ENCODE results near the gene RPL29.
A peak's percentile ranks its signal among the peaks of the same experiment; 100 is the strongest.

The RPL29 gene

DNA sequence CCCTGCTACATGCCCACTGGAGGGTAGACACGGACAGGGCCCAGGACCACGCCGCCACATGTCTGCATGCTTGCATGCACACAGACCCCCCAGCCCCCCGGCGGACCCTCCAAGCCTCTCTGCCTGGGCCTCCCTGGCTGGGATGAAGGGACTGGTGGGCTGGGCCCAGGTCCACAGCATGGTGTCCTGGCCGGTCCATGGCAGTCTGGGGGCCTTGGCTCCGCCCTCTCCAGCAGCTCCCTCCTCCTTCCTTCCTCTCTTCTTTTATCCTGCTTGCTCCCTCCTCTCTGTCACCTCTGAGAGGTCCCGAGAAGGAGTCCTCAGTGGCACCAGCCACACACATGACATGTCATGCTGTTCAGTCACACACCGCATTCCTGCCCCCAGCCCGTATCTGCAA lies 36.2 kb upstream of the RPL29 start:
- no peak for DNase-seq (ENCODE audit: low spot score)
- H2BK120ac ChIP-seq (ENCODE audit: low read depth, low read length): no peak overlapping the region
- no peak overlapping the region for H3K4me3 ChIP-seq (ENCODE audit: low read length in 2 of 2)
- peak overlapping the region; percentile 24 for H2BK15ac ChIP-seq (ENCODE audit: low read length)
- peak overlapping the region; percentile 66 for H4K8ac ChIP-seq (ENCODE audit: low read depth, low read length)
- no peaks in the 10 kb centered on the region for H3K9me3 ChIP-seq (replicated peaks in 1 of 2; ENCODE audit: control insufficient read depth in 2 of 2, insufficient read depth in 1 of 2, low read depth in 1 of 2, low read length in 2 of 2)
- no peak overlapping the region for H3K9ac ChIP-seq (ENCODE audit: low read depth, low read length, poor library complexity)
- H2AK5ac ChIP-seq (ENCODE audit: low read depth, low read length): peak overlapping the region; percentile 40
- H3K4me2 ChIP-seq (ENCODE audit: insufficient read depth, low read length, poor library complexity, severe bottlenecking): no peak overlapping the region
- H2BK5ac ChIP-seq (ENCODE audit: low read length): peak overlapping the region; percentile 7
- H3K14ac ChIP-seq (ENCODE audit: low read length): peak overlapping the region; percentile 86
- no peak overlapping the region for H3K4ac ChIP-seq (ENCODE audit: low read length)
- peak overlapping the region; percentile 64 for H4K91ac ChIP-seq (ENCODE audit: low read depth, low read length, poor library complexity)
- no peaks in the 10 kb centered on the region for H3K36me3 ChIP-seq (replicated peaks in 1 of 2; ENCODE audit: control insufficient read depth in 2 of 2, insufficient read depth in 2 of 2, low read length in 2 of 2)
- peak overlapping the region; percentile 6 for H3K18ac ChIP-seq (ENCODE audit: low read length)
- peak overlapping the region; percentile 40 for H3K23ac ChIP-seq (ENCODE audit: low read depth, low read length, poor library complexity)
- no peak overlapping the region for H3K27ac ChIP-seq (replicated peaks; ENCODE audit: low read length)
- peak overlapping the region; percentile 65 for H2BK12ac ChIP-seq (ENCODE audit: low read length)
- H3K79me1 ChIP-seq (ENCODE audit: low read depth, low read length): no peaks in the 10 kb centered on the region
- peaks cover 0 to 34% (median 0%) of the 10 kb centered on the region in 3 experiments for H3K27me3 ChIP-seq (ENCODE audit: control insufficient read depth in 3 of 3, insufficient read depth in 3 of 3, low read depth in 1 of 3, low read length in 3 of 3)
- H2AFZ ChIP-seq (ENCODE audit: low read length): no peak overlapping the region
- H3K4me1 ChIP-seq (ENCODE audit: control insufficient read depth in 2 of 2, insufficient read depth in 1 of 2, low read depth in 1 of 2, low read length in 2 of 2): peaks cover 0 to 6% of the 10 kb centered on the region in 2 donors
- WGBS, 2 donors (ENCODE audit: extremely low coverage in 2 of 2, insufficient read length in 2 of 2, insufficient replicate concordance in 1 of 2): no CpG with 5 or more reads among the region's 10 CpGs

DNA sequence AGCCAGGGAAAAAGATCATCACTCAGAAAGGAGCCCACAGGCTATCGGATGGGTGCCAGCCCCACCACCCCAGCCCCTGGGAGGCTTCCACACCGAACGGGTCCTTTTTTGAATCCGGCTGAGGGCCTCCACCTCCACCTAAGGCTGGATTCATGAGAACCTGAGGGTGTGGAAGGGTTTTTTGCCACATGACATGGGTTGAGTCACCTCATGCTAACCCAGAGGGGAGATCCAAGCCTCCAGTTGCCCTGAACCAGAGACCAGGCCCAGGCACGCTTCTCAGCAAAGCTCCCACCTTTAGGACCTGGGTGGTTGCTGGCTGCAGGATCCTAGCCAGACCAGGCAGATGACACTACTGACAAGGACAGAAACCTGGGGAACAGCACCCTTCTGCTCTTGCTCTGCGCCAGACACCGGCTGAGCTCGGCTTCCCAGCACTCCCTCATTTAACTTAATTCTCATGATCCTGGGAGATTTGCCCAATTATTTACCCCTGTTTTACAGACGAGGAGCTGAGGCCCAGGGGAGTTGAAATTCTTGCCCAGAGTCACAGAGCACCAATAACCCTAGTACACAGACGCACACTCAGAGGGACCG lies 35.1 kb upstream of the RPL29 start:
- no peak overlapping the region for H4K8ac ChIP-seq (ENCODE audit: low read depth, low read length)
- H3K14ac ChIP-seq (ENCODE audit: low read length): no peak overlapping the region
- H4K91ac ChIP-seq (ENCODE audit: low read depth, low read length, poor library complexity): no peak overlapping the region
- no peak overlapping the region for H2AFZ ChIP-seq (ENCODE audit: low read length)
- no peak overlapping the region for H2BK120ac ChIP-seq (ENCODE audit: low read depth, low read length)
- no peaks in the 10 kb centered on the region for H3K79me1 ChIP-seq (ENCODE audit: low read depth, low read length)
- H3K4me3 ChIP-seq (ENCODE audit: low read length in 2 of 2): no peak overlapping the region
- WGBS, 2 donors (ENCODE audit: extremely low coverage in 2 of 2, insufficient read length in 2 of 2, insufficient replicate concordance in 1 of 2): no CpG with 5 or more reads among the region's 11 CpGs
- H2AK5ac ChIP-seq (ENCODE audit: low read depth, low read length): no peak overlapping the region
- no peak overlapping the region for H2BK15ac ChIP-seq (ENCODE audit: low read length)
- no peak overlapping the region for H3K23ac ChIP-seq (ENCODE audit: low read depth, low read length, poor library complexity)
- H2BK5ac ChIP-seq (ENCODE audit: low read length): no peak overlapping the region
- H3K4me1 ChIP-seq (ENCODE audit: control insufficient read depth in 2 of 2, insufficient read depth in 1 of 2, low read depth in 1 of 2, low read length in 2 of 2): peaks cover 3 to 12% of the 10 kb centered on the region in 2 donors
- no peaks in the 10 kb centered on the region for H3K36me3 ChIP-seq (replicated peaks in 1 of 2; ENCODE audit: control insufficient read depth in 2 of 2, insufficient read depth in 2 of 2, low read length in 2 of 2)
- H2BK12ac ChIP-seq (ENCODE audit: low read length): no peak overlapping the region
- H3K4ac ChIP-seq (ENCODE audit: low read length): no peak overlapping the region
- no peak overlapping the region for H3K4me2 ChIP-seq (ENCODE audit: insufficient read depth, low read length, poor library complexity, severe bottlenecking)
- H3K27ac ChIP-seq (replicated peaks; ENCODE audit: low read length): no peak overlapping the region
- no peaks in the 10 kb centered on the region for H3K9me3 ChIP-seq (replicated peaks in 1 of 2; ENCODE audit: control insufficient read depth in 2 of 2, insufficient read depth in 1 of 2, low read depth in 1 of 2, low read length in 2 of 2)
- H3K27me3 ChIP-seq (ENCODE audit: control insufficient read depth in 3 of 3, insufficient read depth in 3 of 3, low read depth in 1 of 3, low read length in 3 of 3): peaks cover 0 to 23% (median 0%) of the 10 kb centered on the region in 3 experiments
- no peak for DNase-seq (ENCODE audit: low spot score)
- H3K18ac ChIP-seq (ENCODE audit: low read length): no peak overlapping the region
- H3K9ac ChIP-seq (ENCODE audit: low read depth, low read length, poor library complexity): no peak overlapping the region

DNA sequence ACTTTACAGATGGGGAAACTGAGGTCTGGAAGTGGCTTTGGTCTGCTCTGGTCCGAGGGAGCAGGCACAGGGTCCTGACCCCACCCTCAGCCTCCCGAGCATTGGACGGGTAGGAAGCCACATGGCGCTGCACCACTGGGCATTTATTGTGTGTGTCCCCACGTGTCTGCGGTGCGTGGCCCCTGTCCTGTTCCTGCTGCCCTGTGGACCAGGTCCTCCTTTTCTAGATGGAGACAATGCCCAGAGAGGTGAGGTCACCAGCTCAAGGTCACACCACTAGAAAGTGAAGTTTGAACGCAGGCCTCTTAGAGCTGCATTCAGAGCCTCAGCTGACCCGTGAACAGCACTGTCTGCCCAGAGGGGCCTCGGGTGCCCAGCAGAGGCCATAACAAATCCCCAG lies 33.8 kb upstream of the RPL29 start:
- Histone ChIP-seq H3K4me2 (ENCODE audit: insufficient read depth, low read length, poor library complexity, severe bottlenecking) (no peak overlapping the region), H3K27me3 (ENCODE audit: control insufficient read depth in 3 of 3, insufficient read depth in 3 of 3, low read depth in 1 of 3, low read length in 3 of 3) (peaks cover 0 to 13% (median 0%) of the 10 kb centered on the region in 3 experiments)
- WGBS, 2 donors (ENCODE audit: extremely low coverage in 2 of 2, insufficient read length in 2 of 2, insufficient replicate concordance in 1 of 2): no CpG with 5 or more reads among the region's 10 CpGs

DNA sequence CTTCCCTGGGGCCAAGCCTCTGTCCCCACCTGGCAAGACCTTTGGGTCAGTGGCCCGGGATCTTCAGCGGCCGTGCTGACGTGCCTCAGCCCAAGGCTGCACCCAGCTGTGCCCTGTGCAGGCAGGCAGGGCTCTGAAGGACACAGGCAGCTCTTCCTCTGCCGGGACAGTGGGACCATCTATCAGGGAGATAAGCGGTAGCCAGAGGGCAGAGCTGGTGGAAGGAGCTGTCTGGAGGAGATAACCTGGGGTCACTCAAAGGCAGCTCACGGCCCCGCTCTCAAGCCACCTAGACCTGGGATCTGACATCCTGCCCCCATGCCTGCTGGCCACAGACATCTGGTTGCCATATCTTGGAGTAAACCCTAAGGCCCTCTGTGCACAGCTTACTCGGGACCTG lies 33.4 kb upstream of the RPL29 start:
- Histone ChIP-seq H2AK5ac (ENCODE audit: low read depth, low read length) (peak overlapping the region; percentile 95), H2BK12ac (ENCODE audit: low read length) (peak overlapping the region; percentile 93), H3K4me3 (ENCODE audit: low read length in 2 of 2) (no peak overlapping the region), H3K79me1 (ENCODE audit: low read depth, low read length) (no peaks in the 10 kb centered on the region), H3K27me3 (ENCODE audit: control insufficient read depth in 3 of 3, insufficient read depth in 3 of 3, low read depth in 1 of 3, low read length in 3 of 3) (peaks cover 0 to 12% (median 0%) of the 10 kb centered on the region in 3 experiments), H3K4me1 (ENCODE audit: control insufficient read depth in 2 of 2, insufficient read depth in 1 of 2, low read depth in 1 of 2, low read length in 2 of 2) (peaks cover 15 to 24% of the 10 kb centered on the region in 2 donors), H3K18ac (ENCODE audit: low read length) (peak overlapping the region; percentile 38), H3K23ac (ENCODE audit: low read depth, low read length, poor library complexity) (no peak overlapping the region), H3K4ac (ENCODE audit: low read length) (no peak overlapping the region), H2AFZ (ENCODE audit: low read length) (no peak overlapping the region), H3K4me2 (ENCODE audit: insufficient read depth, low read length, poor library complexity, severe bottlenecking) (no peak overlapping the region), H3K9ac (ENCODE audit: low read depth, low read length, poor library complexity) (no peak overlapping the region), H3K14ac (ENCODE audit: low read length) (no peak overlapping the region), H2BK5ac (ENCODE audit: low read length) (no peak overlapping the region), H4K8ac (ENCODE audit: low read depth, low read length) (no peak overlapping the region), H3K9me3 (replicated peaks in 1 of 2; ENCODE audit: control insufficient read depth in 2 of 2, insufficient read depth in 1 of 2, low read depth in 1 of 2, low read length in 2 of 2) (no peaks in the 10 kb centered on the region), H3K36me3 (replicated peaks in 1 of 2; ENCODE audit: control insufficient read depth in 2 of 2, insufficient read depth in 2 of 2, low read length in 2 of 2) (no peaks in the 10 kb centered on the region), H2BK120ac (ENCODE audit: low read depth, low read length) (peak overlapping the region; percentile 23), H3K27ac (replicated peaks; ENCODE audit: low read length) (no peak overlapping the region), H2BK15ac (ENCODE audit: low read length) (peak overlapping the region; percentile 82), H4K91ac (ENCODE audit: low read depth, low read length, poor library complexity) (no peak overlapping the region)
- DNase-seq (ENCODE audit: low spot score): no peak
- no CpG with 5 or more reads among the region's 9 CpGs for WGBS, 2 donors (ENCODE audit: extremely low coverage in 2 of 2, insufficient read length in 2 of 2, insufficient replicate concordance in 1 of 2)

More for the DNA sequence above, 33.8 kb upstream of the RPL29 start:
- H3K9ac ChIP-seq (ENCODE audit: low read depth, low read length, poor library complexity): no peak overlapping the region
- H3K9me3 ChIP-seq (replicated peaks in 1 of 2; ENCODE audit: control insufficient read depth in 2 of 2, insufficient read depth in 1 of 2, low read depth in 1 of 2, low read length in 2 of 2): no peaks in the 10 kb centered on the region
- peak overlapping the region; percentile 95 for H2AK5ac ChIP-seq (ENCODE audit: low read depth, low read length)
- no peaks in the 10 kb centered on the region for H3K36me3 ChIP-seq (replicated peaks in 1 of 2; ENCODE audit: control insufficient read depth in 2 of 2, insufficient read depth in 2 of 2, low read length in 2 of 2)
- H2BK120ac ChIP-seq (ENCODE audit: low read depth, low read length): peak overlapping the region; percentile 23
- H3K14ac ChIP-seq (ENCODE audit: low read length): peak overlapping the region; percentile 66
- H2BK15ac ChIP-seq (ENCODE audit: low read length): peak overlapping the region; percentile 82
- H3K79me1 ChIP-seq (ENCODE audit: low read depth, low read length): no peaks in the 10 kb centered on the region
- H3K4ac ChIP-seq (ENCODE audit: low read length): no peak overlapping the region
- H3K4me1 ChIP-seq (ENCODE audit: control insufficient read depth in 2 of 2, insufficient read depth in 1 of 2, low read depth in 1 of 2, low read length in 2 of 2): peaks cover 10 to 22% of the 10 kb centered on the region in 2 donors
- H4K8ac ChIP-seq (ENCODE audit: low read depth, low read length): no peak overlapping the region
- peak overlapping the region; percentile 93 for H2BK12ac ChIP-seq (ENCODE audit: low read length)
- H3K18ac ChIP-seq (ENCODE audit: low read length): peak overlapping the region; percentile 32
- H4K91ac ChIP-seq (ENCODE audit: low read depth, low read length, poor library complexity): no peak overlapping the region
- no peak overlapping the region for H2AFZ ChIP-seq (ENCODE audit: low read length)
- H2BK5ac ChIP-seq (ENCODE audit: low read length): no peak overlapping the region
- H3K23ac ChIP-seq (ENCODE audit: low read depth, low read length, poor library complexity): no peak overlapping the region
- DNase-seq (ENCODE audit: low spot score): no peak
- H3K27ac ChIP-seq (replicated peaks; ENCODE audit: low read length): no peak overlapping the region
- peak overlapping the region in 1 of 2 donors; percentile 13 for H3K4me3 ChIP-seq (ENCODE audit: low read length in 2 of 2)
